H4 (cell line): Measurements from ENCODE around the gene KTN1. TPM values are rescaled to one million over a fixed set of nuclear protein-coding genes. Genes with fewer than 3 reads are reported as not detected.
A peak's percentile ranks its signal among the peaks of the same experiment; 100 is the strongest.

Experiments
- DNase-seq: peaks from one replicate; pipeline ENCODE4 v3.0.0-alpha.2; 2015; ENCODE audit warnings: low spot score
- total RNA-seq: library from RNA; depleted of rRNA; stranded (reverse); fragments of >200 nt; shearing (Covaris generic); gene quantifications from 2 replicates; pipeline ENCODE4 v1.2.3, GENCODE V29; 2014

KTN1 gene
- total RNA-seq, 1 experiment from 2014 or later: 77.4 TPM

- no peak for DNase-seq
These were observed 101.1 kb downstream of the KTN1 start for GRCh38 chr14:55681096-55681495.

GRCh38 chr14:55684956-55685584, 105.1 kb downstream of the KTN1 start:
- no peak for DNase-seq

DNA sequence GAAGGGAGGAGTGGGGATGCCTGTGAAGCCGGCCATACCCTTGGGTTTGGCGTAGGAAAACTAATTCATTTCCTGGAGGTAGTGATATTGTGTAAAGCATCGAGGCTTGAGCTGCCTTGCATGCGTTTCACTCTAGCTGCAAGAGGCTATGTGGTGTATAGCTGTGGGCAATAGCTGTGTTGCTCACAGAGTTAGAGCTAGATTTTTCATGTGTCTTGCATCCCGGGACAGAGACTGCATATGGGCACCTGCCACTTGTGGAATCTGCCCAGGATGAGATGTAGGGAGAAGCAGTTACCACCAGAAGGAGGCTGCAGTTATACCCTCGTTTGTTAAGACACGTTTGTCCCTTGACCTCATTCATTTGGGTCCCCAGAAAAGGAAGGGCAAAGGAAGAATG, 106.7 kb downstream of the KTN1 start:
- no peak for DNase-seq

DNA sequence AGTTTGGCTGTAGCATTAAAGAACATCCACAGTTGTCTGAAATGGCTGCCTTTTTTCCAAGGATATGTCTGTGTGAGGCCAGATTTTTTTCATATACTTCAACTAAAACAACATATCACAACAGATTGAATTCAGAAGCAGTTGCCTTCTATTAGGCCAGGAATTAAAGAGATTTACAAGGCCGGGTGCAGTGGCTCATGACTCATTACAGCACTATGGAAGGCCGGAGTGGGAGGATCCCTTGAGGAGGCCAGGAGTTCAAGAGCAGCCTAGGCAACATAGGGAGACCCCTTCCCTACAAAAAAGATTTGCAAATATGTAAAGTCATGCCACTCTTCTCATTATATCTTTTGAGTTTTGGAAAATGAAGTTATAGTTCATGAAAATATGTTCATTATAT, 108.6 kb downstream of the KTN1 start:
- no peak for DNase-seq

GRCh38 chr14:55689981-55690871, 110.2 kb downstream of the KTN1 start:
- no peak for DNase-seq

- DNase-seq: no peak
These were observed 111.7 kb downstream of the KTN1 start for GRCh38 chr14:55691659-55692058.

DNA sequence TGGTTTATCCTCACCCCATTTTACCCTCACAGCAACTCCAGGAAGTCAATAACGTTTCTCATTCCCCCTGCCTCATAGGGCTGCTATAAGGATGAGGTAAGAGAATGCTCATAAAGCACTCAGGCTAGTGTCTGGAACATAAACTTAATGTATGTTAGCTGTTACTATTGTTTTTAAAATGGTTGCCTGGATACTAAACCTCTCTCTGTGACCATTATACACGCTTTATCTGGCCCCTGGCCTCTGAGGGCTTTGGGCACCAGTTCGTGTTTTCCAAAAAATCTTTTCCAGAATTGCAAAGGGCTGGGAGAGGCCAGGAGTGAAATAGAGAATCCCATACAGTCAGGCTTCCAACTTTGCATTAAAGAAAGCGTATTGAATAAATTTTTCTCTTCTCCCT, 113.9 kb downstream of the KTN1 start:
- DNase-seq: no peak

GRCh38 chr14:55697414-55697861, 117.4 kb downstream of the KTN1 start:
- no peak for DNase-seq

GRCh38 chr14:55698051-55698450, 118.0 kb downstream of the KTN1 start:
- no peak for DNase-seq

- no peak for DNase-seq
These were observed 119.4 kb downstream of the KTN1 start for GRCh38 chr14:55699131-55700057.

GRCh38 chr14:55701638-55702037, 121.6 kb downstream of the KTN1 start:
- no peak for DNase-seq

DNA sequence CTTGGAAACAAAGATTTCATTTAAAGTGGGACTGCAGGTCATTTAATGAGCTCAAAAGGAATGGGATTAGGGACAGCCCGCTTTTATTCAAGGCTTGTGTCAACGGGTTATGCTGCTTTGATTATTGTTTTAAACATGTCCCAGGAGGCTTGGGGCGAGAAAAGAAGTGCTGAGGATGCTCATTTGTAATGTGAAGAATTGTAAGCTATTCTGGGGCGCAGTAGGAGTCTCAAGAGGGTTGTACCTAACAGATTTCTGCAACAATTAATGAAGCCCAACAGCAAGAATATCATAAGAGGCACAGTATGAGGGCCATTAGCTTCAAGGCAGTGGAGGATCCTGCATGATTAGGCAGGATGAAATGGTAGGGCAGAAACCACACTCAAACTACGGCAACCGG, 122.5 kb downstream of the KTN1 start:
- no peak for DNase-seq

- no peak for DNase-seq
These were observed 124.6 kb downstream of the KTN1 start for GRCh38 chr14:55704654-55705053.

DNA sequence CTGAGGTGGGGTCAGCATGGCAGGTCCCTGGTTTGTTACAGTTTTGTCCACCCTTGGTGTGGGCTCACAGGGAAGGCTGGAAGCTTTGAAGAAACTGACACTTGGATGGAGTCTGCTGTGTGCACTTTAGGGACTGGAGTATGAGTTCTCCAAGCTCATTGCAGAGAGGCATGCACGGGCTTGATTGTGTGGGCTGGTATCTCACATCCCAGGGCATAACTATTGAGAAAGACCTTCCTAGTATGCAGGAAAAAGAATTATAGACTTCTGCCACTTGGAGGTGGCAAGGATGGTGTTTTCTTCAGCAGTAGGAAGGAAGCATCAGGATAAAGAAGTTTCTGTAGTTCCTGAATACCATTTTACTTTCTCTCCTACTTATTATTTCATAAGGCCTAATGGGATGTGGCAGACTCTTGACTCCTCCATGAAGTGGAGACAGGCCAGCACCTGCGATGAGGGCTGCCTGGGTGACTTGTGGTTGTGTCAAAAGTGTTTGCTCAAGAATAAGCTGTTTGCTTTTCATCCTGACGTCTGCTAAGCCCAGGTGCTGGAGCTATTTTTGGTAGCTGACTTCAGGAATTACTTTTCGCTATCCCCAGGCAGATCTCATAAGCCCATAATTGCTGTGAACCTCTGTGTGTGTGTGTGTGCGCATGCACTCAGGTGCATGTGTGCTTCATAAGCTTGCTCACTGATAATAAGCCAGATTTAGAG, 125.8 kb downstream of the KTN1 start:
- DNase-seq: no peak

- DNase-seq: no peak
These were observed 126.3 kb downstream of the KTN1 start for GRCh38 chr14:55706365-55706684.

DNA sequence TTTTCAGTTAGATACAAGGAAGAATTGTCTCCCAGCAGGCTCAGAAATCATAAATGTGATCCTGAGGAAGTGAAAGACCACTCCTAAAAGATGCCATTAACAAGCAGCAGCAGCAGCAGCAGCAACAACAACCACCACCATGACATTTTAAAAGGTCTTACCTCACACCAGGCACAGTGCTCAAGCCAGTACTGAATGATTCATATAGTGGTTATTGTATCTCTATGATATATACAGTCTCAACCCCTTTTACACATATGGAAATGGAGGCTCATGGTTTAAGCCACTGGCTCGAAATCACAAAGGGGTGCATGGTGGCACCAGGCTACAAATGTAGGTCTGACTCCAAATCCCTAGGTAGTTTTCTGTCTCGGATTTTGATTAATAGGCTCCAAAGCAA, 126.9 kb downstream of the KTN1 start:
- DNase-seq: no peak

- DNase-seq: peak; percentile 67
These were observed 127.4 kb downstream of the KTN1 start for GRCh38 chr14:55707365-55707804.

- DNase-seq: no peak
These were observed 130.6 kb downstream of the KTN1 start for GRCh38 chr14:55710506-55711041.

DNA sequence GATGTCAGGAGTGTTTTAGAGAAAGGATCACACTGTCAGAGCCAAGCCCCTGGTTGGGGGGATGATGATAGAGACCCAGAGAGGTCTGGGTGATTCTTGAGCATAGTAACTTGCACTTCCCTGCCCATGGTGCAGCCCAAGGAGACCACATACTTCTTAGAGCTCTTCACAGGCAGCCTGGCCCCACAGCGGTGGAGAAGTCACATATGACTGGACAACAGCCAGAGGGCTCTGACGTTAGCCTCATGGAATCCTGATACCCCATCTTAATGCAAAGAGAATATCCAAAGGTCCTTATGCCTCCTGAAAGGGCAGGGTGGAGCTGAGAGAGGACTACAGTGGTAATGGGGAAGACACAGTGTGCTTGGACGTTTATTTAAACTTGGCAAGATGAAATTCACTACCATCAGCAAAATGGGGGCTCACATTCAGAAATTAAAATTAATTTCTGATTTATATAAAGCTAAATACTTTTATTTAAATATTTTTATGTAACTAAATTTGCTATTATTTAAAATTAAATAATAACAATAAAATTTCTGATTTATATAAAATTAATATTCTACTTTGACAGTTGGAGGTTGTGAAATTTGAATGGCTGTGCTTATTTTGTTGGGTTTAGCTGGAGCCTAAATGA, 131.3 kb downstream of the KTN1 start:
- no peak for DNase-seq

DNA sequence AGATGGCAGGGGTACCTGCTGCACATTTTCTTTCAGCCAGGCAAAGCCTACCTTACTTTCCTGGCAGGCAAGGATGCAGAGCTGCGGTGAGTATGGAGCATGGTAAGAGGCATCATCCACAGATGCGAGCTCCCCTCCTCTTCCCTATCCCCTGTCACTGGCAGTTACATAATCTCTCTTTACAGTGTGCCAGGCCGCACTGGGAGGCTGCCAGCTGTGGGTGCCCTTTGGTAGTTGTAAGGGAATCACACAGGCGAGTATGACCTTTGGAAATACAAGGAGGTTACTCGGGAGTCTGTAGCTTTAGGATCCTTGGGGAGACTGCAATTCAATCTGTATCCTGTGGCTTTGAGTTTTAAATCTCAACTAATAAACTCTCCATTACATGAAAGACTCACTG, 132.5 kb downstream of the KTN1 start:
- no peak for DNase-seq

DNA sequence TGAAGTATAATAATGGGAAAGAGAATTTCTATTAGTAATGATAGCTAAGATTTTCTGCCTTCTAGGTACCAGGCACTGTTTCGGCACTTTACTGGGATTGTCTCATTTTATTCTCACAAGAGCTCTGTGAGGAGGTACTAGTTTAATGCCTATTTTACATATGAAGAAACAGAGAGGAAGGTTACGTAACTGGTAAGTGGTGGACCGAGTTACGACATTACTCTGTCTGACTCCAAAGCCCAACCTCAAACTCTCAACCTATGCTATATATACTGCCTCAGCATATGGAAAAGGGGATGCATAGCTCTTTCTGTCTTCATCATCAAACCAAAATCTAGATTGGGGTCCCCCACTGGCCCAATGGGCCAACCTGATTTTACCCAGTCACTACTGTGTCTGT, 133.5 kb downstream of the KTN1 start:
- no peak for DNase-seq
